Cardiac septum (tissue), 1 donor: Measurements from ENCODE around the gene PLK3. TPM values are rescaled to one million over a fixed set of nuclear protein-coding genes. Genes with fewer than 3 reads are reported as not detected.
A peak's percentile ranks its signal among the peaks of the same experiment; 100 is the strongest.
"Not testable (repeated sequence)": the region's sequence is repeated elsewhere in the genome, so short reads cannot be mapped to it uniquely, and the experiment has no call there.

Source experiments
- DNase-seq: peaks from one replicate; pipeline ENCODE4 v3.0.0-alpha.2; 2020; ENCODE audit warnings: low spot score
- intact Hi-C: fragments of 100-400 bp; cut with DNase I; formaldehyde crosslinking; loops from one replicate; pipeline ENCODE4 v1.14.0; 2022
- long read RNA-seq: library from polyadenylated mRNA; unstranded; transcript quantifications from one replicate; pipeline ENCODE4 v2.0.0, GENCODE V29; 2021
- total RNA-seq: library from RNA; stranded (reverse); fragmentation: NEBNext Ultra II Directional; extraction: Animal tissue kit (Norgen Biotek cat#: 25700); gene quantifications from one replicate; pipeline ENCODE4 v1.2.1, GENCODE V29; 2021
- donor health status: DM: no; HTN: no; CAD: no.

The PLK3 gene
- 8.4 TPM for total RNA-seq
- long read RNA-seq, partial matches to known transcripts: 1 of 10 reads
- long read RNA-seq, other reads (novel, unspliced or antisense): 5 of 10 reads

DNA sequence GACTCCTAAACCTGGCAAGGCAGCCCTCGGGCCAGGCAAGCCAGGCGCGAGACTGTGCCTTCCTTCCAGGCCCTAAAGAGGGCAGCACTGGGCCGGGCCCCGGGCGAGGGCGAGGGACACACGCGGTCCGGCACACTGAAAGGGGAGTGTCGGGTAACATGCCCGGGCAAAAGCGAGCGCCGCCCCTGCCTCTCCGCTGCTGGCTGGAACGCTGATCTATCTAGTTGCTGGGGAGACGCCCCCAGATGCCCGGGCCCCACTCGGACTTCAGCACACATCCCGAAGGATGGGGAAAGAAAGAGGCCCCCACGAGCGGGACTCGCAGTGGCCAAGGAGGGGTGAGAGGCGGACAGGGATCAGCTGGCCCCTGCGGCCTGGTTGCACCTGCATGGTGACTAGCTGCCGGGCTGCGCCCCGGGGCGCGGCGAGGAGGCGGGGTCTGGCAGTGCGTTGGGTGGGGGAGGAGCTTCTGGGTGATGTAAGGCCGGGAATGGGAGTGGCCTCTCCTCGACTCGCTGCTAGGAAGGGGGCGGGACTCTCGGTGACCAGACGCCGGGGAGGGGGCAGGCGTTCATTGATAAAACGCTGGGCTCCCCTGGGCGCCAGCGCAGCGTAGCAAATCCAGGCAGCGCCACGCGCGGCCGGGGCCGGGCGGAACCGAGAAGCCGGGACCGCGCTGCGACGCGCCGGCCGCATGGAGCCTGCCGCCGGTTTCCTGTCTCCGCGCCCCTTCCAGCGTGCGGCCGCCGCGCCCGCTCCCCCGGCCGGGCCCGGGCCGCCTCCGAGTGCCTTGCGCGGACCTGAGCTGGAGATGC is at the start of gene PLK3:
TSS of gene PLK3 (plus strand) at position 608 of the 815 bp plus-strand sequence. CDS start at position 695, 87 bp downstream.
- DNase-seq: peak; percentile 100
- intact Hi-C loops: loop anchor here (2.0 to 10.0 kb wide), 4 partner anchors 19 to 505 kb away; partner anchors contain the start of genes HECTD3 and UROD

DNA sequence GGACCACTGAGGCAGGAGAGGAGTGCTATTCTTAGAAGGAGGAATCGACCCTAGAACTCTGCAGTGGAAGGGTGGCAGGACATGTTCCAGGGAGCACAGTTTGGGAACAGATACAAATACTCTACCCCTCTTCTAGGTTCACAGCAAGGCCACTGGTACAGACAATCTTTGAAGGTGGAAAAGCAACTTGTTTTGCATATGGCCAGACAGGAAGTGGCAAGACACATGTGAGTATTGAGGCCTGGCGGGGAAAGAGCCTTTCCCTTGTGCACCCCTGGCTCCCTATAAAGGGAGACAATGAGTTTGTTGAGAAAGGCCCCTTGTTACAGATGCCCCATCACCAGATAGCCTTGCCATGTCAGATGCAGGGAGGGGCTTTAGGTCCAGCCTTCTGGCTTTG is 42.8 kb upstream of the PLK3 start:
- DNase-seq: no peak
- intact Hi-C loops: no loop called here

DNA sequence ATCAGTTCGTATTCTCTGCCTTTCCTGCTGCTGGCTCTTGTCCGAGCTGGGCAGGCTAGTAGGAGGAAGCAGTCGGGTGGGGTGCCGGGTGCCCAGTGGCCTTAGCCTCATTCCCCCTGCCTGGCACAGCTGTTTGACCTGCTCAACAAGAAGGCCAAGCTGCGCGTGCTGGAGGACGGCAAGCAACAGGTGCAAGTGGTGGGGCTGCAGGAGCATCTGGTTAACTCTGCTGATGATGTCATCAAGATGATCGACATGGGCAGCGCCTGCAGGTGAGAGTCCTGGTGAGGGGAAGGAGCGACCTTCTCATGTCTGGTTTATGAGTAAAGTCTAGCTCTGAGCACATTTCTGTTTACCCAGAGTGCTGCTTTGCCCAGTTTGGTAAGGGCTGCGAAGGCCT is 41.1 kb upstream of the PLK3 start:
- intact Hi-C loops: no loop called here
- DNase-seq: no peak

DNA sequence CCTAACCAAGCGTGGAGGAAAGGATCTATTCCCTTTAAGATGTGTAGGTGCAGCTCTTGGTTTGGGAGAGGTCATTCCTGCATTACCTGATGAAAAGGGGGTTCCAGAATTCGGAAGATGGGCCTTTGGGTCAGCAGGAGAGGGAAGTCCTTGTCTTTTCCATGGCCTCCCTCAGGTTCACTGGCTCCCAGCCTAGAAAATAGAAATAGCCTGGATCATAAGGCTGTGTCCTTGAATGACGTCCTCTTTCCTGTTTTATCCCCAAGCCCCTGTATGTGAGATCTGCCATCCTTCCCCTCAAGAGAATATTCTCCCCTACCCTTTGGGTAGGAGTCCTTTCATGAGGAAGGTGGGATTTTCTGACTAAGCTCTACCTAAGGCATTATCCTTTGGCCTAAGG is 39.3 kb upstream of the PLK3 start:
- no peak for DNase-seq
- intact Hi-C loops: no loop called here

DNA sequence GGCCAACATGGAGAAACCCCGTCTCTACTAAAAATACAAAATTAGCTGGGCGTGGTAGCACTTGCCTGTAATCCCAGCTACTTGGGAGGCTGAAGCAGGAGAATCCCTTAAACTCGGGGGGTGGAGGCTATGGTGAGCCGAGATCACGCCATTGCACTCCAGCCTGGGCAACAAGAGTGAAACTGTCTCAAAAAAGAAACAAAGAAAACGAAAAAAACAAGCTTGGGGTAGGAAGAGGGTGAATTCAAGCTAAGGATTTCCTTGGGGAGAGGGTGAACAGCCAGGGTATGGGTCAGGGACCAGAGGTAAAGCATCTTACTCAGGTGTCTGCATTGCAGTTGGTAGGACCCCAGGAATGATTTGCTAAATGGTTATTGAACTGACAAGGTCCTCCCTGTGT is 33.8 kb upstream of the PLK3 start:
- intact Hi-C loops, DNase-seq: not testable (repeated sequence)

DNA sequence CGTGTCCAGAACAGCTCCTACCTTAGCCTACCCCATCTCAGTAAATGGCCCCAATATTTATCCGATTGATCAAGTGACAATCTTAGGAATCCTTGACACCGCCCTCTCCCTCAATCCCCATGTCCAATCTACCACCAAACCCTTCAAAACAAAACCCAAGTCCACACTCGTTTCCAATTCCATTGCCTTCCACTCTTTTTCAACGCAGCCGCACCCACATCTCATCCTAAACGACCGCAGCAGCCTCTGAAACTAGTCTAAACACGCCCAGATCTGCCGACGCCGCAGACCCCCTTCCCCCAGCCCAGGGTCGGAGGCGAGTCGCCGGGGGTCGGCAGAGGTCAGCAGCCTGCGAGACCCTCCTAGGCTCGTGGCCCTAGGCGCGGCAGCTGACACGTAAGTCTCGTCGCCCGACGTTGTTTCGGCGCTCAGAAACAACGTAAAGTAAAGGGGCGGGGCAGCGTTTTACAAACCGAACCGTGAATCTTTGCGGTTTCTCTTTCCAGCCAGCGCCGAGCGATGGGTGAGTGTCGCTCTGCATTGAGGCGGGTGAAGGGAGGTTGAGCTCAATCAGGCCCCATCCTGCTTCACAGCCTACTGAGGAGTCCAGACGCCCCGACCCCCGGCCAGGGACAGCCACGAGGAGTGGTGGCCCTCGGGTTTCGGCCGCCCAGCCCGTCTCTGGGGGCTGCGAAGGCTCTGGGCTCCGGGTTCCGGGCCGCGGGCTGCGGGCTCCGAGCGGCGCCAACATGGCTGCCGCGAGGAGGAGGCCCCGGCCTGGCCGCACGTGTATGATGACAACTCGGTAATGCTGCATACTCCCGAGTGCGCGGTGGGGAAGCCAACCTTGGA is 24.9 kb upstream of the PLK3 start, which contains the start of gene RPS8:
TSS of gene RPS8 (plus strand) at position 463 of the 852 bp plus-strand sequence. CDS start at position 520, 57 bp downstream.
- intact Hi-C loops: no loop called here

DNA sequence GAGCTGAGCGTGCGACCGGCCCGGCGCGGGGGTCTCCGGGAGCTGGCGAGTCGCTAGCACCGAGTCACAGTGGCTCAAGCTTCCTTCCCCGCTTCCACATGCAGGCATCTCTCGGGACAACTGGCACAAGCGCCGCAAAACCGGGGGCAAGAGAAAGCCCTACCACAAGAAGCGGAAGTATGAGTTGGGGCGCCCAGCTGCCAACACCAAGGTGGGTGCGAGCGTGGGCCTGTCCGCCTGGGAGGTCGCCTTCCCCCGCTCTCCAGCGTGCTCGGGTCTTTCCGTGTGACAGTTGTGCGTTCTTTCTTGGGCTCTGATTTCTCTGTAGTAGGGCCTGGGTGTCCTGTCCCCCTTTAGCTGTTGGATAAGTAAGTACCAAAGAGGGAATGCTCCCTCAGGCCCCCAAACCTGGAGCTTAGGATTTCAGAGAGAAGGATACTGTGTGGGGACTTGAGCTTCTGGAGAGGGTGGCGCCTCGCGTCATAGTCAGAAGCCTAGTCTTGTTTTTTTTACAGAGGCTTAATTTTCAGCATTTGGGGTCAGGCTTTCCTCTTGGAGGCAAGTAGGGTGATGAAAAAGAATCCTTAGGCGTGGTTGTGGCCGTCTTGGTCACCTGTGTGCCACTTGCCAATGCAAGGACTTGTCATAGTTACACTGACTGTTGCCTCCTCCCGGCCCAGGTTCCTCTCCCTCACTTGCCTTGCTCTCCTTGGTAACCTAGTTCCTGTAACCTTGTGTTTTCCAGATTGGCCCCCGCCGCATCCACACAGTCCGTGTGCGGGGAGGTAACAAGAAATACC is 24.0 kb upstream of the PLK3 start:
- intact Hi-C loops: no loop called here
- DNase-seq: no peak

More for the DNA sequence above, 24.9 kb upstream of the PLK3 start, which contains the start of gene RPS8:
- DNase-seq: peak; percentile 96

DNA sequence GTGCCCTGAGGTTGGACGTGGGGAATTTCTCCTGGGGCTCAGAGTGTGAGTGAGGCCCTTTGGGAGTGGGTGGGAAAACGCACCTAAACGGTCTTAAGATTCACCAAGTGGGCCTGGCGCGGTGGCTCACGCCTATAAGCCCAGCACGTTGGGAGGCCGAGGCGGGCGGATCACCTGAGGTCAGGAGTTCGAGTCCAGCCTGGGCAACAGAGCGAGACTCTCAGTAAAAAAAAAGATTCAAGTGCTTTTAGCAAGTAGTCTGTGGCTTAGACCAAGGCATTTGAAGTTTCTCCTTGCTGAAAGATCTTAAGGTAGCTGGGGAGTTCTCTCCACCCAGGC is 23.5 kb upstream of the PLK3 start:
- DNase-seq: no peak

DNA sequence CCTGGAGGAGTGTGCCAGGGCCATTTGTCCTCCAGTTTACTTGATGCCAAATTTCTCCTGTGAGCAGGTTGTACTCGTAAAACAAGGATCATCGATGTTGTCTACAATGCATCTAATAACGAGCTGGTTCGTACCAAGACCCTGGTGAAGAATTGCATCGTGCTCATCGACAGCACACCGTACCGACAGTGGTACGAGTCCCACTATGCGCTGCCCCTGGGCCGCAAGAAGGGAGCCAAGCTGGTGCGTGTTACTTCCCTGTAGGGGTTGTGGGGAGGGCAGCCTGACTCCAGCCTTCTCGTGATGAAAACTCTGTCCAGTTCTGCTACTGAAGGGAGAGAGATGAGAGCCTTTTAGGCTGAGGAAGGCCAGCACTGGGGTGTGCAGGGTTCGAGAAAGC is 22.6 kb upstream of the PLK3 start:
- intact Hi-C loops: no loop called here
- DNase-seq: no peak

More for the DNA sequence above, 23.5 kb upstream of the PLK3 start:
- intact Hi-C loops: no loop called here

DNA sequence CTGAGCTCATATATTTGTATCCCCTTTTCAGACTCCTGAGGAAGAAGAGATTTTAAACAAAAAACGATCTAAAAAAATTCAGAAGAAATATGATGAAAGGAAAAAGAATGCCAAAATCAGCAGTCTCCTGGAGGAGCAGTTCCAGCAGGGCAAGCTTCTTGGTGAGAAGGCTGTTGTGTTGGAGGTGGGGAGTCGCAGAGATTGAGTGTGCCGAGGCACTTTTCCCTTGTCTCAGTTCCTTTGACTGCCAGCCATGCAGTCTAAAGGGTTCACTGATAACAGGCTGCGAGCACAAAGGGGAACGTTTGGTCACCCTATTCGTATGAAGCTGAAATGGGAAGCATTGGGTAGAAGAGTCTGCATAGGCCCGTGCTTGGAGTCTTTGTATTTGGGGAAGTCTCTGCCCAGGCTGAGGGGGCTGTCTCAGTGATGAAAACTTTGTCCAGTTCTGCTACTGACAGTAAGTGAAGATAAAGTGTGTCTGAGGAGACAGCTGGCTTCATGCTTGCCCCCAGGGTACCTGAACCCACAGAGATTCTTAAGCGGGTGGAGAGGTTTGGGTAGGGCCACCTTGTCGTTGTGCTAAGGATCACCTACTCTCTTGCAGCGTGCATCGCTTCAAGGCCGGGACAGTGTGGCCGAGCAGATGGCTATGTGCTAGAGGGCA is 22.1 kb upstream of the PLK3 start:
- intact Hi-C loops: no loop called here
- no peak for DNase-seq

DNA sequence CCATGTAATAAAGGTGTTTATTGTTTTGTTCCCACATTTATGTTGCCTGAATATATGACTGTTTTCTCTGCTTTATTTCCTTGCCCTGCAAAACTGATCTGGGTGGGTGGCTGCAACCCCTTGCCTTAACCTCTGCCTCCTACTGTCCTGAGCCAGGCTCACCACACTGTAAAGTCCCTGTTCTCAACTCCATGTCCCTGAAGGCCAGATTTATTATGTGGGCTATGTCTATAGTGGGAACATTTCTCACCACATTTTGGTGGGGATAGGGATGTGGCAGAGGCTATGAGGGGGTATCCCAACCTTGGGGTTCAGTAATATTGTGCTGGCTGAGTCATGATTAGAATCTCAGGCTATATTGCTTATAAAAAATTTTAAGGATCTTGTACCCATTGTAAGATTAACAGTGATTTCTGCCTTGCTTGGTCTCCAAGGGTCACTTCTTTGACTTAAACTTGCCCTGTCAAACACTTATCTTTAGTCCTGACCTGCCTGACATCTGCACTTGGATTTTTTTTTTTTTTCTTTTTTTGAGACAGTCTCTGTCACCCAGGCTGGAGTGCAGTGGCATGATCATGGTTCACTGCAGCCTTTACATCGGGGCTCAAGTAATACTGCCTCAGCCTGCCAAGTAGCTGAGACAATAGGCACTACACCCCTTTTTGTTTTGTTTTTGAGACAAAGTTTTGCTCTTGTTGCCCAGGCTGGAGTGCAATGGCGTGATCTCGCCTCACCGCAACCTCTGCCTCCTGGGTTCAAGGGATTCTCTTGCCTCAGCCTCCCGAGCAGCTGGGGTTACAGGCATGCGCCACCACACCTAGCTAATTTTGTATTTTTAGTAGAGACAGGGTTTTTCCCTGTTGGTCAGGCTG is 21.2 kb upstream of the PLK3 start:
- intact Hi-C loops: no loop called here

DNA sequence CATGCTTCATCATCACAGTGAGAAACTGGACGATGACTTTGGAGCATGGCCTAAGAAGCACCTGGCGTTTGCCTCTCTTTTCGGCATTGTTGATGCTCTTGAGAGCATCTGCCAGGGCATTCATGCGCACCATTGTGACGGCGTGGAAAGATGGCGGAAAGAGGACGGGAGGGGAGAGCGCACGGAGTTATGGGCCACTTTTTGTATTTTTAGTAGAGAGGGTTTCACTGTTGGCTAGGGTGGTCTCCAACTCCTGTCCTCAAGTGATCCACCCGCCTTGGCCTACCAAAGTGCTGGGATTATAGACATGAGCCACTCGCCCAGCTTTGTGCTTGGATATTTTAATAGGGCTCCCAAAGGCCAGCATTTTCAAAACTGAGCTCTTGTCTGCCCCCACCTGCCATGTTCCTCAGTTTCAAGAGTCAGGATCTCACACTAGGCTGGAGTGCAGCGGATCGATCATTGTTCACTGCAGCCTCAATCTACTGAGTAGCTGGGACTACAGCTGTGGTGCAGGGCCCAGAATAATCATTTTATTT is 19.5 kb upstream of the PLK3 start:
- DNase-seq: no peak
- intact Hi-C loops: no loop called here

More for the DNA sequence above, 21.2 kb upstream of the PLK3 start:
- DNase-seq: no peak

DNA sequence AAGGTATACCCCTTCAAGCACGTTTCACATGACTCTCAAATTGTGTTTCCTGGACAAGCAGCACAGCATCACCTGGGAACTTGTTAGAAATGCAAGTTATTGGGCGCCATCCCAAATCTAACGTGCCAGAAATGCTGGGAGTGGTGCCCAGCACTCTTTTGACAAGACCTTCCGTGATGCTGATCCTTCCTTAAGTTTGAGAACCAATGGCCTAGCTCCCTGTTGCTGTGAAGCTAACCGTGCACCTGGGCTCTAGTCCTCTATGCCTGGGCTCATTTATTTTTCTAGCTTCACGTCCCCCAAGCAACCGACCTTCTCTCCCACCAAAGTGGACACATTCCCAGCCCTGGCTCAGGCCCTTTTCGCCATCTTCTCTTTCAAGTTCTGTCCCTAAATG is 16.5 kb upstream of the PLK3 start:
- DNase-seq: no peak
- intact Hi-C loops: no loop called here

DNA sequence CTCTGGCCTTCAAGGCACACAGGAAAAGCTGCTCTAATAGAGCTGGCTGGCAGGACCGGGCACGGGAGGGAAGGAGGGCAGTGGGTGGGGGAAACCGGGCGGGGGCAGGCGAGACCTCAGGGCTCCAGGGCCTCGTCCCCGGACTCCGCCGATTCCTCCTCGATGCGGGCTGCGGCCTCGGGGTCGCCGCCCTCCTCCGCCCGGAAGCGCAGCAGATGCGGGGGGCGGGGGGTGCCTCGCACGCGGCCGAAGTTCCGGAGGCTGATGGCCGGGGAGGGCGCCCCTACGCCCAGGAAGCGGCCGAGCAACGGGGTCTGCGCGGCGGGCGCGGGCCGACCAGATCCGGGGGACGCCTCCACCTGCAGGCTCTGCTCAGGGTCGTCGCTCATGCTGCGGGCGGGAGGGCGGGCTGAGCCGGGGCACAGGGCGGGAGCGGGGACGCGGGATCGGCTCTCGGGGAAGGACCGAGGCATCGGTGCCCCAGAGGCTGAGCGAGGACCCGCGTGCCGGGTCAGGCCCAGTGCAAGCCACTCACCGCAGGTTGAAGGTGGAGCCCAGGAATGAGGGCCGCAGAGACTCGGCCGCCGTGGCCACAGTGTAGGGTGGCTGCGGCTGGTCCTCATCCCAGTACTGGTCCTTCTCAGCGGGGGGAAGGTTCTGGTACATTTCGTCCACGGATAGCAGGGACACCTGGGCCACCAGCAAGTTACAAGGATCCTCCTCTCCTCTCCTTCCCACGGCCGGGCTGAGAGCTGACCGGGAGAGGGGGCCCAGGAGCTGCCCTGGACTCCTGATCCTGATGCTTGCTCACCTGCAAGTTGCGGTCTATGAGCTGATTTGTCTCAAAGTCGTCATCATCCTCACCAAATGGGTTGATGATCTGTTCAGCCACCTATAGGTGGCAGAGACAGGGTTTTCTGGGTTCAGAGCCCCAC is 15.8 kb upstream of the PLK3 start:
- intact Hi-C loops: no loop called here
- DNase-seq: no peak

DNA sequence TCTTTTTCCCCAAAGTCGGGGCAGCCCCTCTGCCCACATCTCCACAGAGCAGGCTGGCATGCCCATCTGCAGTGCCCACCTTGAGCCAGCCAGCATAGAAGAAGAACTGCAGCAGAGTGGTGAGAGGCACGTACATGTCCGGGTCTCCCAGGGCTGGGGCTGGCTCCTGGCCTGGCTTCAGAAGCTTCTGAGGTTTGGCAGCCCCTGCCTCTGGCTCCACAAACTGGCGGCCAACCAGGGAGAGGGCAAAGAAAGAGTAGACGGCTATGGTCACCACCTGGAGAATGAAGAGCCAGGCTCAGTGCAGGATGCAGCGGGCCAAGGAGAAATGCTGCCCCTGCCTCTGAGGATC is 15.2 kb upstream of the PLK3 start:
- intact Hi-C loops: no loop called here
- no peak for DNase-seq

DNA sequence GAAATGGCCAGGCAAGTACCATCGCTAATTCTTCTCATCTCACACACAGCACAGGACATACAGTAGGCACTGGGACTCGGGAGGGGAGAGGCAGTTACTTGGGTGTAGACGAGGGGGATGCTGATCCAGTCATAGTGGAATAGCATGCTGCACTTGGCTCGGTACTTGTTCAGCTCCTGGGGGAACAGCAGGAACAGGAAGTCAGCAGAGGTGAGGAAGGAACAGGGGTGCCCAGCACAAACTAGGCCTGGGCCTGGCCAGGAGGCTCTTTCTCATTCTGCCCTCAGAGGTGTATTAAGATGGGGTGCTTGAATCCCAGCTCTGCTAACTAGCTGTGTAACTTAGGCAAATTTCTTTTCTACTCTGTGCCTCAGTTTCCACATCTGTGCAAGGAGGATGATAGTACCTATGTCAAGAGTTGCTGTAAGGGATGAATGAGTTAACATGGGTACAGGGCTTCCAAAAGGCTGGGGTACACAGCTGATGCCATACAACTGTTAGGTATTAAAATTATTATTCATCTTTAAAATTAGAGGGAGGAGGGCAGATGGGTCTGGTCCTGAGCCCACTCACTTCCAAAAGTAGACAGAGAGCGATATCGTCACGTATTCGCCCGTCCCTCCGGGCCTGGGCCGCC is 14.6 kb upstream of the PLK3 start:
- intact Hi-C loops: no loop called here
- DNase-seq: no peak
